Activated CD8-positive, alpha-beta T cell treated with anti-CD3 and anti-CD28 coated beads, Interleukin-2, amount 10 ng/mL, durations not matched to agents 7 days and 5 days (primary cell): Measurements from ENCODE around the gene DTNB. TPM values are rescaled to one million over a fixed set of nuclear protein-coding genes. Genes with fewer than 3 reads are reported as not detected.
A peak's percentile ranks its signal among the peaks of the same experiment; 100 is the strongest.

Source experiments
- ATAC-seq: fragments of 150-1000 bp; cut with Tn5 transposase; one replicate; pipeline ENCODE4 v1.10.0; 2021; ENCODE audit warnings: moderate library complexity
- CTCF ChIA-PET: fragments of 350-600 bp; sonication (Branson Sonifier 250); formaldehyde crosslinking; loops from one replicate; lab custom pipeline; 2021; ENCODE audit warnings: antibody characterized with exemption; lab: Charles Lee
- POLR2A ChIA-PET: fragments of 350-600 bp; sonication (Branson Sonifier 250); formaldehyde crosslinking; loops from one replicate; lab custom pipeline; 2021; ENCODE audit warnings: antibody characterized with exemption; lab: Charles Lee
- DNase-seq: peaks from one replicate; pipeline ENCODE4 v3.0.0-alpha.2; 2020
- H3K27ac Mint-ChIP-seq: one replicate; pipeline ENCODE4 v1.8.0; 2021; ENCODE audit warnings: mild to moderate bottlenecking, mixed read lengths
- H3K27me3 Mint-ChIP-seq: one replicate; pipeline ENCODE4 v1.8.0; 2021; ENCODE audit warnings: low read depth, mixed read lengths
- H3K36me3 Mint-ChIP-seq: one replicate; pipeline ENCODE4 v1.8.0; 2021; ENCODE audit warnings: low read depth, mixed read lengths
- H3K4me1 Mint-ChIP-seq: one replicate; pipeline ENCODE4 v1.8.0; 2021; ENCODE audit warnings: low read depth, mixed read lengths
- H3K4me3 Mint-ChIP-seq: one replicate; pipeline ENCODE4 v1.8.0; 2021; ENCODE audit warnings: mild to moderate bottlenecking, mixed read lengths
- H3K9me3 Mint-ChIP-seq: one replicate; pipeline ENCODE4 v1.8.0; 2022; ENCODE audit warnings: mixed read lengths; ENCODE audit not compliant: insufficient read depth
- total RNA-seq, 2 experiments: library from RNA; stranded (reverse); gene quantifications; one replicate each; pipeline ENCODE4 v1.2.3, GENCODE V29; 2021

Gene DTNB
- total RNA-seq, 2 experiments from 2014 or later, result 29.2 to 31.2 TPM

- no peaks in the 10 kb centered on the region for H3K9me3 Mint-ChIP-seq
Observed at GRCh38 chr2:25363733-25364132, 309.6 kb downstream of the DTNB start.

DNA sequence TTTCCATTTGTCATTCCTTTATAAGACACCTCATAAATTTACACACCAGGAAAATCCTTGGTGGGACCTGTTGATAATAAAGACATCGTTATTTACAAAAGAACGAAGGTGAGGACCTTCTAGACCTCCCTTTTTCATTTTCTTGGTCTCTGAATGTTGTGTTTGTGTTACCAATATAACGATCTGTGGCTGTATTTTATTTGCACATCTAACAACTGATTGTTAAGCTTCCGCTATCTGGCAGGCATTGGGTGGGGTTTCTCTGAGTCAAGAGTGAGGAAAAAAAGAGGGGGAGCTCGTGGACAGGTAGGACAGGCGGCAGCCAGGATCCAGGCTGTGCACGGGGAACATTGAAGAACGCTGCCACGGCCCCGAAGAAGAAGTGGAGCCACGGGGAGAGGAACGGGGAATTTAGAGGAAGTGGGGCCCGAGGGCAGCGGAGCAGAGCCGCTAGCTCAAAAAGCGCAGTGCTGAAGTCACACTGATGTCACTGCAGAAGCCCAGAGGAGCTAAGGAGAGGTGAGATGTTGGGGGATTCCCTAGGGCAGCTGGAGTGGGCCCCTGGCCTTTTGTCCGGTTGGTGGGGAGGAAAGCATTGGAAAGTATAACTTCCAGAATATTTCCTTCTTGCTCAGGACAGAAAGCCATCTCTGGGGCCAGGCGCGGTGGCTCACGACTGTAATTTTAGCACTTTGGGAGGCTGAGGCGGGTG, 310.8 kb downstream of the DTNB start:
- H3K27ac Mint-ChIP-seq, result peak overlapping the region; percentile 93
- H3K36me3 Mint-ChIP-seq, result no peaks in the 10 kb centered on the region
- H3K4me3 Mint-ChIP-seq, result peak overlapping the region; percentile 82
- H3K4me1 Mint-ChIP-seq, result peaks cover 20% of the 10 kb centered on the region
- no peaks in the 10 kb centered on the region for H3K27me3 Mint-ChIP-seq
- DNase-seq (peak; percentile 74), ATAC-seq (peak; percentile 59)
- CTCF ChIA-PET, result interaction anchor here (0.6 to 3.1 kb wide), 76 partner anchors 10 to 1436 kb away, joined by 3 to 110 read pairs (median 5); partner anchors contain the start of genes ASXL2, ATAD2B and DNMT3A
- POLR2A ChIA-PET, result interaction anchor here (0.6 to 2.2 kb wide), 27 partner anchors 8 to 310 kb away, joined by 3 to 40 read pairs (median 6); partner anchors contain the start of gene DNMT3A
- no peaks in the 10 kb centered on the region for H3K9me3 Mint-ChIP-seq

More at GRCh38 chr2:25363733-25364132, 309.6 kb downstream of the DTNB start:
- no peaks in the 10 kb centered on the region for H3K36me3 Mint-ChIP-seq
- H3K4me1 Mint-ChIP-seq, result peaks cover 20% of the 10 kb centered on the region
- H3K27me3 Mint-ChIP-seq, result no peaks in the 10 kb centered on the region
- CTCF ChIA-PET, result interaction anchor here (1.6 to 2.1 kb wide), 3 partner anchors 13 to 198 kb away, joined by 6 to 97 read pairs (median 11); no protein-coding TSS in a partner anchor
- peak overlapping the region; percentile 25 for H3K4me3 Mint-ChIP-seq
- POLR2A ChIA-PET, result interaction anchor here (2.1 to 2.2 kb wide), 3 partner anchors 13 to 86 kb away, joined by 11 to 40 read pairs (median 20); no protein-coding TSS in a partner anchor
- ATAC-seq, result no peak
- no peak for DNase-seq
- peak overlapping the region; percentile 52 for H3K27ac Mint-ChIP-seq

DNA sequence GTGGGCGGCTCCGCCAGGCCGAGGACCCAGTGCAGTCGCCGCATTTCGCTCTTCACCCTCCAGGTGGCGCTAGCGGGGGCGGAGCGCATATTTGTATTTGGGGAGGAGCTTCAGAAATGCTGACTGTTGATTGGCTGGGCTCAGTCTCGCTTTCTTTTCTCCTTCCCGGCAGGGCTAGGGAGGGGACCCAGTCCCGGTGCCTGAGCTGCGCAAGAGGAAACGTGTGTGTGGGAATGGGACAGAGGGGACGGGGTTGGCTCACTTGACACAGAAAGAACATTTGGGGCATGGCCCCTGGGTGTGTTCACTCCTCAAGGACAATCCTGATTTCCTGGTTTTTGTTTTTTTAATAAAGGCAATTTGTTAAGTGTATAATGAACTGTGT, 311.3 kb downstream of the DTNB start:
- CTCF ChIA-PET, result interaction anchor here (0.6 to 3.1 kb wide), 75 partner anchors 10 to 1435 kb away, joined by 3 to 110 read pairs (median 5); partner anchors contain the start of genes ASXL2, ATAD2B and DNMT3A
- Mint-ChIP-seq H3K36me3 (no peaks in the 10 kb centered on the region), H3K9me3 (no peaks in the 10 kb centered on the region), H3K27me3 (no peaks in the 10 kb centered on the region), H3K4me3 (peak overlapping the region; percentile 82), H3K4me1 (peaks cover 20% of the 10 kb centered on the region), H3K27ac (peak overlapping the region; percentile 93)
- ATAC-seq, result peak; percentile 98
- DNase-seq, result peak; percentile 96
- POLR2A ChIA-PET, result interaction anchor here (0.6 to 2.2 kb wide), 23 partner anchors 8 to 222 kb away, joined by 3 to 40 read pairs (median 7); partner anchors contain the start of gene DNMT3A

DNA sequence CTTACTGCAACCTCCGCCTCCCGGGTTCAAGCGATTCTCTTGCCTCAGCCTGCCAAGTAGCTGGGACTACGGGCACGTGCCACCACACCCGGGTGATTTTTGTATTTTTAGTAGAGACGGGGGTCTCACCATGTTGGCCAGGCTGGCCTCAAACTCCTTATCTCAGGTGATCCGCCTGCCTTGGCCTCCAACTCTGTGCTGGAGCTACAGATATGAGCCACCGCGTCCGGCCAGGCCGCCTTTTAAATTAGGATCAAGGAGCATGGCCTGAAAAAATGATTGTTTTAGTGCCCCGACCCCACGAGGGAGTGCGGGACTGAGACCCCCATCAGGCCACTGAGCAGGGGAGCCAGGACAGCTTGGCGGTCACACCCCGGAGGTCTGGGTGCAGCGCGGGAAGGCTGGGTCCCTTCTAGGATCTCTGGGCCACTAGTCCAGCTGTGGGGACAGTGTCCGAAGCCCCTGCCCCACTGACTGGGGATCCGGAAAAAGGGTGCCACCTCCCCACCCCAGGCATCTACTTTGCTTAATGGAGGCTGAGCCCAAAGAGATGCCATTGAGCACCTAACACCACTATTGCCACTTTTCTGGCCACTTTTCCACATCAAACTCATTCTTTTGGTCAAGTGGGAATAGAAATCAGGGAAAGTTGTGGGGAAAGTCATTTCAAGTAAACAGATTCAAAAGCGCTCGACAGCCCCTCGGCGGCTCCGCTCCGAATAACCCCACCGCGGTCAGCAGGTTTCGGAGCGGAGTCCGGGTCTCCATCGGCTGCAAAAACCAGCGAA, 311.9 kb downstream of the DTNB start:
- peak overlapping the region; percentile 82 for H3K4me3 Mint-ChIP-seq
- no peaks in the 10 kb centered on the region for H3K36me3 Mint-ChIP-seq
- peaks cover 20% of the 10 kb centered on the region for H3K4me1 Mint-ChIP-seq
- CTCF ChIA-PET, result interaction anchor here (0.6 to 3.1 kb wide), 64 partner anchors 11 to 517 kb away, joined by 3 to 110 read pairs (median 6); partner anchors contain the start of genes ASXL2 and DNMT3A
- POLR2A ChIA-PET, result interaction anchor here (0.6 to 2.2 kb wide), 22 partner anchors 8 to 222 kb away, joined by 3 to 40 read pairs (median 6); partner anchors contain the start of gene DNMT3A
- no peaks in the 10 kb centered on the region for H3K9me3 Mint-ChIP-seq
- no peaks in the 10 kb centered on the region for H3K27me3 Mint-ChIP-seq
- H3K27ac Mint-ChIP-seq, result no peak overlapping the region
- ATAC-seq (no peak), DNase-seq (no peak)

- no peaks in the 10 kb centered on the region for H3K9me3 Mint-ChIP-seq
- no peaks in the 10 kb centered on the region for H3K36me3 Mint-ChIP-seq
- POLR2A ChIA-PET, result no interaction called here
- no peak overlapping the region for H3K27ac Mint-ChIP-seq
- no peak for DNase-seq
- ATAC-seq, result no peak
- peaks cover 18% of the 10 kb centered on the region for H3K4me1 Mint-ChIP-seq
- H3K27me3 Mint-ChIP-seq, result peaks cover 3% of the 10 kb centered on the region
- CTCF ChIA-PET, result no interaction called here
- H3K4me3 Mint-ChIP-seq, result no peak overlapping the region
Observed at GRCh38 chr2:25358836-25359235, 314.5 kb downstream of the DTNB start.

- Mint-ChIP-seq H3K4me3 (no peak overlapping the region), H3K27ac (no peak overlapping the region), H3K9me3 (no peaks in the 10 kb centered on the region), H3K4me1 (peaks cover 13% of the 10 kb centered on the region), H3K36me3 (no peaks in the 10 kb centered on the region), H3K27me3 (peaks cover 3% of the 10 kb centered on the region)
- CTCF ChIA-PET, result no interaction called here
- DNase-seq (no peak), ATAC-seq (no peak)
- POLR2A ChIA-PET, result interaction anchor here (0.6 kb wide), 1 partner anchor 31 kb away, joined by 3 read pairs; no protein-coding TSS in a partner anchor
Observed at GRCh38 chr2:25358249-25358815, 315.0 kb downstream of the DTNB start.

DNA sequence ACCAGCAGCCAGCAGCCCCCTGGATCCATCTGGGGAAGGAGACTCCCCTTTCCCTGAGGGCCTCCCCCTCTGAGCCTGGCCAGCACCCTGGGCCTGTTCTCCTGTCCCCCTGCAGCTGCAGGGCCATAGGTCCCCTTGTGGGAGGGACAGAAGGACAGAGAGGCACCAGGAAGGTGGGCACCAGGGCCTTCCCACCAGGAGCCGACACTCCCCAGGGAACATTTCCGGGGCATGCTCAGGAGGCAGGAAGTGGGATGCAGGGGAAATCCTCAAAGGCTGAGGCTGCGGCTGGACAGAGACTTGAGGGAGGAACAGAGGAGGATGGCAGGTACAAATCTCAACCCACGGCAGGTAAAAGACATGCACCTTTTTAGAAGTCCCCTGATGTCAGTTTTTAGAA, 317.3 kb downstream of the DTNB start:
- POLR2A ChIA-PET, result no interaction called here
- Mint-ChIP-seq H3K27ac (no peak overlapping the region), H3K27me3 (peaks cover 7% of the 10 kb centered on the region), H3K4me1 (peaks cover 8% of the 10 kb centered on the region), H3K36me3 (no peaks in the 10 kb centered on the region), H3K4me3 (no peak overlapping the region), H3K9me3 (no peaks in the 10 kb centered on the region)
- DNase-seq (no peak), ATAC-seq (no peak)
- CTCF ChIA-PET, result no interaction called here

DNA sequence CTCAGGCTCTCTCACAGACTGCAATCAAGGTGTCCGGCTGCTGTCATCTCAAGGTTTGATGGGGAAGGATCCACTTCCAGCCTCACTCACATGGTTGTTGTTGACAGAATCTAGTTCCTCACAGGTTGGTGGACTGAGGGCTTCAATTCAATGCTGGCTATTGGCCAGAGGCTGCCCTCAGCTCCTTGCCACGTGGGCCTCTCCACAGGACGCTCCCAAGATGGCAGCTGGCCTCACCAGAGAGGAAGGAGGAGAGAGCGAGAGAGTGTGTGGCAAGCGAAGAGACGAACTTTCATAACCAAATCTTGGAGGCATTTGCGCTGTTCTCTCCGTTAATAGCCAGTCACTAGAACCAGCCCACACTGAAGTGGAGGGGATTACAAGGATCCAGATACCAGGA, 318.1 kb downstream of the DTNB start:
- Mint-ChIP-seq H3K27me3 (peaks cover 7% of the 10 kb centered on the region), H3K9me3 (no peaks in the 10 kb centered on the region), H3K27ac (no peak overlapping the region), H3K36me3 (no peaks in the 10 kb centered on the region), H3K4me1 (peaks cover 12% of the 10 kb centered on the region), H3K4me3 (no peak overlapping the region)
- ATAC-seq (no peak), DNase-seq (no peak)
- CTCF ChIA-PET, result no interaction called here
- POLR2A ChIA-PET, result no interaction called here

- CTCF ChIA-PET, result interaction anchor here (0.7 to 8.1 kb wide), 2 partner anchors 8 to 213 kb away, joined by 4 to 110 read pairs; no protein-coding TSS in a partner anchor
- ATAC-seq, result no peak
Observed at GRCh38 chr2:25354116-25354515, 319.3 kb downstream of the DTNB start.

DNA sequence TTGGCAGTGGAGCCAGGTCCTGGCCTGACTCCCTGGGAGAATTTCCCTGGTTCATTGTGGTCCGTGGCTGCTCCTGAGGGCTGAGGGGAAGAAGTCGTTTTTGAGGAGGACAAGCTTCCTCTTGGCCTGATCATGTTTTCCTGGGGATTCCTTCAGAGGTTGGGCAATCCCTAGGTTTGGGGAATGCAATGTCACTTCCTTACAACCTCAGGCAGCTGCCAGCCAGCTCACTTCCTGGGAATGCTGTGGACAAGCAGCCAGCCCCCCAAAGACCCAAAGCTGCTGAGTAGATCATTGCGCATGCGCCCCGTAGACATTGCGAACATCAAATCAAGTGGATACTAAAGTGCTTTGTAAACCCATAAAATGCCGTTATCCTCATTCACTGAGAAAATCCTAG, 324.0 kb downstream of the DTNB start:
- Mint-ChIP-seq H3K9me3 (no peaks in the 10 kb centered on the region), H3K27ac (no peak overlapping the region), H3K4me1 (peaks cover 33% of the 10 kb centered on the region), H3K36me3 (no peaks in the 10 kb centered on the region), H3K27me3 (peaks cover 7% of the 10 kb centered on the region), H3K4me3 (no peak overlapping the region)
- POLR2A ChIA-PET, result interaction anchor here (0.8 to 1.4 kb wide), 2 partner anchors 13 to 47 kb away, joined by 3 to 9 read pairs; no protein-coding TSS in a partner anchor
- ATAC-seq (no peak), DNase-seq (no peak)
- CTCF ChIA-PET, result interaction anchor here (1.1 to 8.1 kb wide), 3 partner anchors 13 to 217 kb away, joined by 3 to 110 read pairs (median 3); no protein-coding TSS in a partner anchor

More at GRCh38 chr2:25354116-25354515, 319.3 kb downstream of the DTNB start:
- no peak overlapping the region for H3K4me3 Mint-ChIP-seq
- no peak overlapping the region for H3K27ac Mint-ChIP-seq
- DNase-seq, result no peak
- H3K27me3 Mint-ChIP-seq, result peaks cover 7% of the 10 kb centered on the region
- H3K4me1 Mint-ChIP-seq, result peaks cover 18% of the 10 kb centered on the region
- POLR2A ChIA-PET, result interaction anchor here (0.6 kb wide), 1 partner anchor 8 kb away, joined by 7 read pairs; no protein-coding TSS in a partner anchor
- no peaks in the 10 kb centered on the region for H3K9me3 Mint-ChIP-seq
- H3K36me3 Mint-ChIP-seq, result no peaks in the 10 kb centered on the region

GRCh38 chr2:25347846-25348245, 325.5 kb downstream of the DTNB start:
- no peaks in the 10 kb centered on the region for H3K36me3 Mint-ChIP-seq
- ChIA-PET CTCF (interaction anchor here (0.8 to 8.1 kb wide), 4 partner anchors 14 to 70 kb away, joined by 3 to 110 read pairs (median 6); no protein-coding TSS in a partner anchor), POLR2A (interaction anchor here (2.0 kb wide), 1 partner anchor 15 kb away, joined by 20 read pairs; no protein-coding TSS in a partner anchor)
- H3K27me3 Mint-ChIP-seq, result peaks cover 4% of the 10 kb centered on the region
- H3K27ac Mint-ChIP-seq, result peak overlapping the region; percentile 6
- peaks cover 31% of the 10 kb centered on the region for H3K4me1 Mint-ChIP-seq
- ATAC-seq (no peak), DNase-seq (no peak)
- H3K9me3 Mint-ChIP-seq, result no peaks in the 10 kb centered on the region
- H3K4me3 Mint-ChIP-seq, result no peak overlapping the region
